Ammon's horn (tissue), 1 donor: ENCODE results near the gene SLC30A4.
"Not testable (repeated sequence)": the region's sequence is repeated elsewhere in the genome, so short reads cannot be mapped to it uniquely, and the experiment has no call there.

Experiments
- DNase-seq: peaks from one replicate; pipeline ENCODE4 v3.0.0-alpha.2; 2016; ENCODE audit warnings: low spot score

SLC30A4 gene

GRCh38 chr15:45522328-45523165, at the start of gene SLC30A4:
SLC30A4 (minus strand) TSS chr15:45522755; CDS start chr15:45522354, 401 bp downstream.
- DNase-seq, result peak; percentile 79

- no peak for DNase-seq
Measured at GRCh38 chr15:45555934-45556608, 33.5 kb upstream of the SLC30A4 start.

GRCh38 chr15:45551676-45552075, 29.1 kb upstream of the SLC30A4 start:
- DNase-seq, result no peak

- no peak for DNase-seq
Measured at GRCh38 chr15:45550436-45550835, 27.9 kb upstream of the SLC30A4 start.

GRCh38 chr15:45549541-45550220, 27.1 kb upstream of the SLC30A4 start:
- DNase-seq, result no peak

GRCh38 chr15:45548753-45549520, 26.4 kb upstream of the SLC30A4 start:
- DNase-seq, result peak; percentile 29

- no peak for DNase-seq
Measured at GRCh38 chr15:45546789-45547188, 24.2 kb upstream of the SLC30A4 start.

GRCh38 chr15:45544266-45545023, 21.9 kb upstream of the SLC30A4 start:
- no peak for DNase-seq

- no peak for DNase-seq
Measured at GRCh38 chr15:45543051-45543450, 20.5 kb upstream of the SLC30A4 start.

- no peak for DNase-seq
Measured at GRCh38 chr15:45540531-45540930, 18.0 kb upstream of the SLC30A4 start.

GRCh38 chr15:45539680-45540079, 17.1 kb upstream of the SLC30A4 start:
- DNase-seq, result no peak

GRCh38 chr15:45536934-45537333, 14.4 kb upstream of the SLC30A4 start:
- DNase-seq, result no peak

- no peak for DNase-seq
Measured at GRCh38 chr15:45535486-45536042, 13.0 kb upstream of the SLC30A4 start.

GRCh38 chr15:45534821-45535220, 12.3 kb upstream of the SLC30A4 start:
- DNase-seq, result peak; percentile 45

GRCh38 chr15:45532892-45533291, 10.3 kb upstream of the SLC30A4 start:
- DNase-seq, result not testable (repeated sequence)

GRCh38 chr15:45529613-45530012, 7.1 kb upstream of the SLC30A4 start:
- DNase-seq, result no peak

GRCh38 chr15:45527086-45527485, 4.5 kb upstream of the SLC30A4 start:
- DNase-seq, result no peak

GRCh38 chr15:45523166-45523460, 558 bp upstream of the SLC30A4 start:
- DNase-seq, result no peak

- DNase-seq, result peak; percentile 9
Measured at GRCh38 chr15:45521596-45522327, 793 bp downstream of the SLC30A4 start.

GRCh38 chr15:45510758-45511280, 11.7 kb downstream of the SLC30A4 start:
- DNase-seq, result no peak
